CD8-positive, alpha-beta memory T cell (primary cell): ENCODE data around the gene SLA2. TPM values are rescaled to one million over a fixed set of nuclear protein-coding genes. Genes with fewer than 3 reads are reported as not detected.
"Not testable (repeated sequence)": the region's sequence is repeated elsewhere in the genome, so short reads cannot be mapped to it uniquely, and the experiment has no call there.

ENCODE experiments used
- CTCF ChIA-PET: fragments of 350-600 bp; sonication (Branson Sonifier 250); formaldehyde crosslinking; loops from one replicate; lab custom pipeline; 2021; ENCODE audit warnings: antibody characterized with exemption; lab: Charles Lee
- POLR2A ChIA-PET: fragments of 350-600 bp; sonication (Branson Sonifier 250); formaldehyde crosslinking; loops from one replicate; lab custom pipeline; 2021; ENCODE audit warnings: antibody characterized with exemption; lab: Charles Lee
- DNase-seq, 5 donors: peaks; one replicate each; pipeline versions ENCODE4 v3.0.0 to v3.0.0-alpha.2; 2020 to 2022; ENCODE audit warnings: mixed read lengths in 1 of 5
- H3K27ac ChIP-seq: one replicate; pipeline ENCODE4 v1.7.0; 2013; ENCODE audit warnings: low read depth, mild to moderate bottlenecking, low read length, moderate library complexity
- H3K27me3 ChIP-seq: 2 replicates; pipeline ENCODE4 v1.7.0; 2013; ENCODE audit warnings: low read length, mild to moderate bottlenecking; ENCODE audit not compliant: insufficient read depth, poor library complexity, severe bottlenecking
- H3K36me3 ChIP-seq: 2 replicates; pipeline ENCODE4 v1.7.0; 2013; ENCODE audit warnings: mild to moderate bottlenecking, low read length, moderate library complexity; ENCODE audit not compliant: insufficient read depth
- H3K4me1 ChIP-seq: 2 replicates; pipeline ENCODE4 v1.7.0; 2013; ENCODE audit warnings: mild to moderate bottlenecking, low read length, moderate library complexity; ENCODE audit not compliant: insufficient read depth
- H3K4me3 ChIP-seq: 2 replicates; pipeline ENCODE4 v1.7.0; 2013; ENCODE audit warnings: mild to moderate bottlenecking, low read length
- H3K9me3 ChIP-seq: 2 replicates; pipeline ENCODE4 v1.7.0; 2013; ENCODE audit warnings: mild to moderate bottlenecking, low read length
- H3K27ac Mint-ChIP-seq, 8 donors: one replicate each; pipeline ENCODE4 v1.8.0; 2020 to 2021; ENCODE audit warnings: mixed read lengths in 8 of 8, mild to moderate bottlenecking in 6 of 8, inconsistent platforms in 3 of 8, moderate library complexity in 3 of 8
- H3K27me3 Mint-ChIP-seq, 2 donors: one replicate each; pipeline ENCODE4 v1.8.0; 2020 to 2021; ENCODE audit warnings: mixed read lengths in 2 of 2, mild to moderate bottlenecking in 1 of 2, moderate library complexity in 1 of 2
- H3K36me3 Mint-ChIP-seq, 3 donors: one replicate each; pipeline ENCODE4 v1.8.0; 2020 to 2021; ENCODE audit warnings: mixed read lengths in 3 of 3, inconsistent platforms in 1 of 3, mild to moderate bottlenecking in 1 of 3
- H3K4me1 Mint-ChIP-seq, 3 donors: one replicate each; pipeline ENCODE4 v1.8.0; 2020 to 2021; ENCODE audit warnings: mixed read lengths in 3 of 3, inconsistent platforms in 1 of 3, mild to moderate bottlenecking in 1 of 3
- H3K4me3 Mint-ChIP-seq, 7 donors: one replicate each; pipeline ENCODE4 v1.8.0; 2020 to 2021; ENCODE audit warnings: mixed read lengths in 7 of 7, mild to moderate bottlenecking in 6 of 7, moderate library complexity in 4 of 7, inconsistent platforms in 2 of 7
- H3K9me3 Mint-ChIP-seq, 5 donors: one replicate each; pipeline ENCODE4 v1.8.0; 2020 to 2022; ENCODE audit warnings: mixed read lengths in 5 of 5, mild to moderate bottlenecking in 3 of 5, moderate library complexity in 2 of 5, inconsistent platforms in 1 of 5
- polyA plus RNA-seq: library from polyadenylated mRNA; unstranded; fragments of 300-500 nt; fragmentation: Illumina TruSeq; gene quantifications from one replicate; pipeline ENCODE4 v1.2.3, GENCODE V29; 2021
- total RNA-seq, 2 experiments: library from RNA; stranded (reverse); gene quantifications; one replicate each; pipeline ENCODE4 v1.2.3, GENCODE V29; 2021

Gene SLA2
- total and polyA plus RNA-seq, 3 experiments from 2014 or later, result 15.0 to 51.2 (median 47.8) TPM

GRCh38 chr20:36564726-36565121 lies 81.3 kb downstream of the SLA2 start:
- H3K9me3 ChIP-seq, H3K27me3 Mint-ChIP-seq, H3K4me1 ChIP-seq, H3K27ac ChIP-seq, H3K27me3 ChIP-seq, H3K36me3 ChIP-seq, CTCF ChIA-PET, H3K4me3 ChIP-seq, H3K36me3 Mint-ChIP-seq: not testable (repeated sequence)
- Mint-ChIP-seq H3K27ac (peak overlapping the region in 7 of 8 donors; percentile 28 to 92 (median 83)), H3K4me3 (peak overlapping the region in 3 of 7 donors; percentile 1 to 43 (median 30)), H3K4me1 (peaks cover 20 to 21% (median 21%) of the 10 kb centered on the region in 3 donors), H3K9me3 (peaks cover 3 to 16% (median 9%) of the 10 kb centered on the region in 5 donors)
- peak in 2 of 5 donors; percentile 8 to 72 for DNase-seq
- POLR2A ChIA-PET, result interaction anchor here (0.6 kb wide), 1 partner anchor 9 kb away, joined by 3 read pairs; the partner anchor contains the start of gene TGIF2

DNA sequence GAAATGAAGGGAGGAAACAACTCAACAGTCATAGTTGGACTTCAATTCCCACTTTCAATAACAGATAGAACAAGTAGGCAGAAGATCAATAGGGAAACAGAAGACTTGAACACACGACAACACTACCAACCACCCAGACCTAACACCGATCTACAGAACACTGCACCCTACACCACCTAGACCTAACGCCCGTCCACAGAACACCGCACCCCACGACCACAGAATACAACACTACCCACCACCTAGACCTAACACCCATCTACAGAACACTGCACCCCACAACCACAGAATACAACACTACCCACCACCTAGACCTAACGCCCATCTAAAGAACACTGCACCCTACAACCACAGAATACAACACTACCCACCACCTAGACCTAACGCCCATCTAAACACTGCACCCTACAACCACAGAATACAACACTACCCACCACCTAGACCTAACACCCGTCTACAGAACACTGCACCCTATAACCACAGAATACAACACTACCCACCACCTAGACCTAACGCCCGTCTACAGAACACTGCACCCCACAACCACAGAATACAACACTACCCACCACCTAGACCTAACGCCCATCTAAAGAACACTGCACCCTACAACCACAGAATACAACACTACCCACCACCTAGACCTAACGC lies 81.8 kb downstream of the SLA2 start:
- peak overlapping the region; percentile 28 to 97 (median 90) for H3K27ac Mint-ChIP-seq
- H3K9me3 ChIP-seq, CTCF ChIA-PET, POLR2A ChIA-PET, H3K36me3 Mint-ChIP-seq, H3K4me1 ChIP-seq, H3K4me3 ChIP-seq, H3K27ac ChIP-seq, H3K27me3 ChIP-seq, H3K27me3 Mint-ChIP-seq, H3K36me3 ChIP-seq: not testable (repeated sequence)
- peak in 1 of 5 donors; percentile 64 for DNase-seq
- H3K4me1 Mint-ChIP-seq, result peaks cover 20 to 21% (median 21%) of the 10 kb centered on the region in 3 donors
- H3K9me3 Mint-ChIP-seq, result peaks cover 3 to 16% (median 9%) of the 10 kb centered on the region in 5 donors
- H3K4me3 Mint-ChIP-seq, result peak overlapping the region in 1 of 7 donors; percentile 25

- Mint-ChIP-seq H3K4me3 (no peak overlapping the region), H3K9me3 (peaks cover 3 to 16% (median 9%) of the 10 kb centered on the region in 5 donors), H3K27ac (peak overlapping the region in 5 of 8 donors; percentile 28 to 93 (median 86)), H3K4me1 (peaks cover 20 to 21% (median 21%) of the 10 kb centered on the region in 3 donors), H3K36me3 (peaks cover 0 to 2% (median 1%) of the 10 kb centered on the region in 3 donors), H3K27me3 (peaks cover 0 to 1% of the 10 kb centered on the region in 2 donors)
- H3K9me3 ChIP-seq, result peaks cover 7% of the 10 kb centered on the region
- ChIA-PET CTCF (no interaction called here), POLR2A (no interaction called here)
- no peak overlapping the region for H3K27ac ChIP-seq
- H3K36me3 ChIP-seq, result no peaks in the 10 kb centered on the region
- no peak for DNase-seq
- H3K4me1 ChIP-seq, result peaks cover 7% of the 10 kb centered on the region
- H3K27me3 ChIP-seq, result no peaks in the 10 kb centered on the region
- no peak overlapping the region for H3K4me3 ChIP-seq
Measured at GRCh38 chr20:36563374-36563773, 82.6 kb downstream of the SLA2 start.

DNA sequence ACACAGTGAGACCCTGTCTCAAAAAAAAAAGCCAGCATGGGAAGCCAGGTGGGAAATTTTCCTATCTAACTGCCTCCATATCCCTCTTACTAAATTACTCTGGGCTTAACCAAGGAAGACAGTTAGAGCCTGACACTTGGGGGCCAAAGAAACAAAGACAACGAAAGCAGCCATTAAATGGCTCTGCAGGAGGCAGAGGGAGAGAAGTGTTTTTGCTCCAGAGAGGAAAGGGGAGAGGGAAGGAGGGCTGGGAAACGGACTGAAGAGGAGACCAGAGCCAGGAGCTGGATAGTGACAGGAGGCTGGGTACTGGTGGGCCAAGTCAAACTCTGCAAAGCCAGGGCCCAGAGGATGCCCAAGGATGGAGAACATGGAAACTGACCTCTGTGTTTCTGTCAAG lies 83.3 kb downstream of the SLA2 start:
- no peak overlapping the region for H3K4me3 ChIP-seq
- no peaks in the 10 kb centered on the region for H3K27me3 ChIP-seq
- ChIA-PET POLR2A (no interaction called here), CTCF (interaction anchor here (0.9 kb wide), 1 partner anchor 11 kb away, joined by 3 read pairs; the partner anchor contains the start of gene TGIF2)
- Mint-ChIP-seq H3K4me1 (peaks cover 20 to 21% (median 21%) of the 10 kb centered on the region in 3 donors), H3K4me3 (no peak overlapping the region), H3K27me3 (peaks cover 0 to 1% of the 10 kb centered on the region in 2 donors), H3K36me3 (peaks cover 0 to 2% (median 1%) of the 10 kb centered on the region in 3 donors), H3K9me3 (peaks cover 3 to 16% (median 9%) of the 10 kb centered on the region in 5 donors), H3K27ac (peak overlapping the region in 2 of 8 donors; percentile 28 to 68)
- H3K36me3 ChIP-seq, result no peaks in the 10 kb centered on the region
- peaks cover 7% of the 10 kb centered on the region for H3K9me3 ChIP-seq
- H3K4me1 ChIP-seq, result peaks cover 7% of the 10 kb centered on the region
- no peak overlapping the region for H3K27ac ChIP-seq
- DNase-seq, result no peak

Other genes with a start within 250 kb of the SLA2 start
- gene MYL9, start 104.7 kb downstream of the SLA2 start, total RNA-seq, result not detected
- gene MYL9, start 104.7 kb downstream of the SLA2 start, polyA plus RNA-seq, result not detected
- 10 to 100 TPM; 46.1 to 49.8 TPM for gene TGIF2, start 72.6 kb downstream of the SLA2 start, total RNA-seq
- 24.6 TPM for gene TGIF2, start 72.6 kb downstream of the SLA2 start, polyA plus RNA-seq
- gene RAB5IF, start 40.4 kb downstream of the SLA2 start, total RNA-seq, result 100 to 1,000 TPM; 159 to 173 TPM
- 180 TPM for gene RAB5IF, start 40.4 kb downstream of the SLA2 start, polyA plus RNA-seq
- 10 to 100 TPM; 19.9 to 20.3 TPM for gene NDRG3, start 99.9 kb upstream of the SLA2 start, total RNA-seq
- gene NDRG3, start 99.9 kb upstream of the SLA2 start, polyA plus RNA-seq, result 49.8 TPM
- 10 to 100 TPM; 23.1 to 24.7 TPM for gene DSN1, start 127.6 kb upstream of the SLA2 start, total RNA-seq
- gene DSN1, start 127.6 kb upstream of the SLA2 start, polyA plus RNA-seq, result 6.7 TPM
- gene TLDC2, start 229.9 kb upstream of the SLA2 start, total RNA-seq, result not detected
- 0.29 TPM for gene TLDC2, start 229.9 kb upstream of the SLA2 start, polyA plus RNA-seq